A549 (cell line): ENCODE results near the gene HAUS6. TPM values are rescaled to one million over a fixed set of nuclear protein-coding genes. Genes with fewer than 3 reads are reported as not detected.

Experiments used
- ATAC-seq, 2 experiments: fragments of 200-7000 bp in 1 of 2; fragments of >200 bp in 1 of 2; cut with Nextera tagmentation in 1 of 2; cut with Tn5 transposase in 1 of 2; 3 replicates each; pipeline versions ENCODE4 v1.8.0 to v1.9.1; 2018 to 2020; ENCODE audit warnings: mild to moderate bottlenecking in 1 of 2, moderate library complexity in 1 of 2
- CTCF ChIA-PET: fragments of 300-600 bp; sonication (Branson Sonifier 250); formaldehyde crosslinking; extraction: SDS; loops from one replicate; lab custom pipeline; 2021; ENCODE audit warnings: antibody characterized with exemption, inconsistent platforms; lab: Yijun Ruan, JAX
- POLR2A ChIA-PET: fragments of 350-600 bp; formaldehyde crosslinking; extraction: SDS; loops from one replicate; lab custom pipeline; 2021; ENCODE audit warnings: antibody characterized with exemption, inconsistent platforms; lab: Yijun Ruan, JAX
- DNase-seq, 2 experiments: peaks; one replicate each; pipeline versions ENCODE4 v3.0.0 to v3.0.0-alpha.2; 2011 to 2016; ENCODE audit warnings: low read depth in 1 of 2, low spot score in 1 of 2
- FAIRE-seq: peaks from 2 replicates; lab custom pipeline; 2011; peaks lifted over from hg19 to GRCh38; lab: Jason Lieb, UNC
- H3K27ac ChIP-seq, 2 experiments: fragments of >200 bp; sonication (Bioruptor Twin); formaldehyde crosslinking; 3 replicates each; pipeline ENCODE4 v1.5.1; 2016 to 2017
- H3K4me1 ChIP-seq: fragments of >200 bp; sonication (Bioruptor Twin); formaldehyde crosslinking; 3 replicates; pipeline ENCODE4 v1.6.1; 2016
- H3K4me2 ChIP-seq: fragments of >200 bp; sonication (Bioruptor Twin); formaldehyde crosslinking; 3 replicates; pipeline ENCODE4 v1.6.1; 2016
- H3K4me3 ChIP-seq: fragments of >200 bp; sonication (Bioruptor Twin); formaldehyde crosslinking; 3 replicates; pipeline ENCODE4 v1.5.1; 2016
- H3K9me3 ChIP-seq: fragments of >200 bp; sonication (Bioruptor Twin); formaldehyde crosslinking; 3 replicates; pipeline ENCODE4 v1.6.1; 2016
- FOXS1 ChIP-seq: fragments of 250-450 bp; sonication (Bioruptor Pico); IDR thresholded peaks from 2 replicates; pipeline ENCODE4 v1.5.0; 2020; ENCODE audit warnings: mild to moderate bottlenecking, moderate library complexity
- HDAC2 ChIP-seq: fragments of 200-600 bp; sonication (generic); IDR thresholded peaks from 2 replicates; pipeline ENCODE4 v1.6.1; 2016
- HOXA7 ChIP-seq: fragments of 250-450 bp; sonication (Bioruptor Pico); IDR thresholded peaks from 2 replicates; pipeline ENCODE4 v1.5.0; 2020; ENCODE audit warnings: mild to moderate bottlenecking, moderate library complexity
- JUNB ChIP-seq: fragments of >200 bp; sonication (Bioruptor Twin); formaldehyde crosslinking; IDR thresholded peaks from 2 replicates; pipeline ENCODE4 v1.6.1; 2016
- MYC ChIP-seq: IDR thresholded peaks from 2 replicates; pipeline ENCODE4 v1.6.1; 2012; ENCODE audit warnings: mild to moderate bottlenecking, inconsistent platforms, low read length, improper control_type of control experiment, borderline replicate concordance
- NPAS2 ChIP-seq: fragments of 250-450 bp; sonication (Bioruptor Pico); IDR thresholded peaks from 2 replicates; pipeline ENCODE4 v1.8.0; 2022; ENCODE audit warnings: mild to moderate bottlenecking, moderate library complexity, borderline replicate concordance
- PHF8 ChIP-seq: fragments of 200-600 bp; sonication (generic); IDR thresholded peaks from 2 replicates; pipeline ENCODE4 v1.6.1; 2016; ENCODE audit warnings: low read depth, mild to moderate bottlenecking, antibody characterized with exemption, moderate library complexity, borderline replicate concordance
- POLR2A ChIP-seq: IDR thresholded peaks from 2 replicates; pipeline ENCODE4 v1.6.1; 2012; ENCODE audit warnings: mild to moderate bottlenecking, low read length
- RAD21 ChIP-seq, 2 experiments: fragments of >200 bp in 1 of 2; sonication (Bioruptor Twin) in 1 of 2; formaldehyde crosslinking in 1 of 2; IDR thresholded peaks in 1 of 2; conservative IDR thresholded peaks in 1 of 2; 2 replicates in 1 of 2; 3 replicates in 1 of 2; pipeline ENCODE4 v1.6.1; 2012 to 2018; ENCODE audit warnings: inconsistent platforms in 1 of 2
- RCOR1 ChIP-seq: fragments of 150-350 bp; IDR thresholded peaks from 2 replicates; pipeline ENCODE4 v1.6.1; 2014; ENCODE audit warnings: antibody characterized with exemption, low read length, low read depth
- SMC3 ChIP-seq: fragments of >200 bp; sonication (Bioruptor Twin); formaldehyde crosslinking; IDR thresholded peaks from 3 replicates; pipeline ENCODE4 v1.6.1; 2018; ENCODE audit warnings: inconsistent platforms
- TFCP2L1 ChIP-seq: fragments of 250-450 bp; sonication (Bioruptor Pico); IDR thresholded peaks from 2 replicates; pipeline ENCODE4 v1.5.0; 2021; ENCODE audit warnings: mild to moderate bottlenecking
- ZFP36 ChIP-seq: fragments of 450-650 bp; IDR thresholded peaks from 2 replicates; pipeline ENCODE4 v1.6.1; 2014; ENCODE audit warnings: borderline replicate concordance; ENCODE audit not compliant: partially characterized antibody
- ZNF302 ChIP-seq: fragments of 250-450 bp; sonication (Bioruptor Pico); IDR thresholded peaks from 2 replicates; pipeline ENCODE4 v1.9.0; 2021; ENCODE audit warnings: inconsistent platforms, mild to moderate bottlenecking, moderate library complexity
- WGBS: methylation state at CpG from one replicate; pipeline ENCODE4 v1.1.6; 2017; ENCODE audit errors: missing lambda C conversion rate; 5-methylcytosine and 5-hydroxymethylcytosine counted together
- polyA plus RNA-seq, 4 experiments: library from polyadenylated mRNA; depleted of rRNA in 3 of 4; stranded (reverse); fragments of >200 nt; fragmentation: RNase III in 1 of 4; extraction: RNeasy Plus Mini Kit Qiagen cat#74134 plus additional on column Dnase treatment in 1 of 4; gene quantifications; 2 replicates in 3 of 4; 3 replicates in 1 of 4; pipeline ENCODE4 v1.2.3, GENCODE V29; 2011 to 2017
- TF ChIP-seq, protein P1 (sequence below): fragments of >200 bp; sonication (Bioruptor Twin); formaldehyde crosslinking; IDR thresholded peaks from 3 replicates; pipeline ENCODE4 v1.5.1; 2016
- TF ChIP-seq, protein P2 (sequence below): fragments of 150-350 bp; IDR thresholded peaks from 2 replicates; pipeline ENCODE4 v1.6.1; 2014; ENCODE audit warnings: low read depth, mild to moderate bottlenecking, low read length
- TF ChIP-seq, protein P3 (sequence below): fragments of 200-600 bp; sonication (generic); IDR thresholded peaks from 2 replicates; pipeline ENCODE4 v1.6.1; 2016; ENCODE audit warnings: antibody characterized with exemption, mild to moderate bottlenecking, moderate library complexity
- TF ChIP-seq, protein P4 (sequence below): IDR thresholded peaks from 2 replicates; pipeline ENCODE4 v1.6.1; 2012; ENCODE audit warnings: low read depth, borderline replicate concordance

Gene HAUS6
- polyA plus RNA-seq, 2 of the 4 experiments (the other 2 are of a cell fraction) = 22.4 to 34.6 TPM

DNA sequence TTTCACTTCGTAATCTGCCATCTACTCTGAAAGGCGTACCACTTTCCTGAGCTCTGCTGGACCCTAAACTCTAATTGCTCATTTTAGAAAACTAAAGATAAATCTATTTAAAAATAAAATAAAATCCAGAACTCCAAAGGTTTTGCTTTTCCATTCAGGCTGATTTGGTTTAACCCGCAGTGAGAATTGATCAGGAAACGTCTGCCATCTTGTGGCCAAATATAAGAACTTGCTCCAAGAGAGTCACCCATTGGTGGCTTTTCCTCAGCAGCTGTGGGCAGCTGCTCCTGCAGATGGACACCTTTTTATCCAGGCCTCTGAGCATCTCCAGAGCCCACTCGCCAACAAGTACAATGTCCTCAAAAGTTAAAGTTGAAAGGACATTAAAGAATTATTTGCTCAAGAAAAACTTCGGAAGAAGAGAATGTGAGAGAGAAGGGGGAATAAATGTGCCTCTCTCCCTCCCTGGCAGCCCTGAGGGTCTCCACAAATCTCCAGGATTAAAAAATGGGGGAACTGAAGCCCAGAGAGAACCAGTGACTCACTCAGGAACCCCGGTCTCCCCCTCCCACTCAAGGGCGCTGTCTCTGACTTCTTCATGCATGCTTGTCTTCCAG, 73.8 kb downstream of the HAUS6 start:
- Histone ChIP-seq H3K4me2 (no peak overlapping the region), H3K9me3 (no peaks in the 10 kb centered on the region), H3K4me1 (no peaks in the 10 kb centered on the region), H3K27ac (no peak overlapping the region), H3K4me3 (no peak overlapping the region)
- ATAC-seq (peak; percentile 81 to 89), DNase-seq (peak; percentile 66 to 83), FAIRE-seq (no peak)
- ChIA-PET POLR2A (no interaction called here), CTCF (interaction anchor here (0.6 to 5.4 kb wide), 42 partner anchors 8 to 1505 kb away, joined by 3 to 49 read pairs (median 4); partner anchors contain the start of gene RRAGA)
- TF ChIP-seq RAD21 (conservative IDR thresholded peaks at IDR 0.05 in 1 of 2, IDR thresholded peaks at IDR 0.05 in 1 of 2) (peak; percentile 77 to 83), FOXS1 (no peak), RCOR1 (no peak), POLR2A (no peak), MYC (no peak), ZNF302 (no peak), PHF8 (no peak), HOXA7 (CRISPR knock-in tag) (no peak), JUNB (no peak), SMC3 (peak; percentile 80)
- TF ChIP-seq, protein P1, sequence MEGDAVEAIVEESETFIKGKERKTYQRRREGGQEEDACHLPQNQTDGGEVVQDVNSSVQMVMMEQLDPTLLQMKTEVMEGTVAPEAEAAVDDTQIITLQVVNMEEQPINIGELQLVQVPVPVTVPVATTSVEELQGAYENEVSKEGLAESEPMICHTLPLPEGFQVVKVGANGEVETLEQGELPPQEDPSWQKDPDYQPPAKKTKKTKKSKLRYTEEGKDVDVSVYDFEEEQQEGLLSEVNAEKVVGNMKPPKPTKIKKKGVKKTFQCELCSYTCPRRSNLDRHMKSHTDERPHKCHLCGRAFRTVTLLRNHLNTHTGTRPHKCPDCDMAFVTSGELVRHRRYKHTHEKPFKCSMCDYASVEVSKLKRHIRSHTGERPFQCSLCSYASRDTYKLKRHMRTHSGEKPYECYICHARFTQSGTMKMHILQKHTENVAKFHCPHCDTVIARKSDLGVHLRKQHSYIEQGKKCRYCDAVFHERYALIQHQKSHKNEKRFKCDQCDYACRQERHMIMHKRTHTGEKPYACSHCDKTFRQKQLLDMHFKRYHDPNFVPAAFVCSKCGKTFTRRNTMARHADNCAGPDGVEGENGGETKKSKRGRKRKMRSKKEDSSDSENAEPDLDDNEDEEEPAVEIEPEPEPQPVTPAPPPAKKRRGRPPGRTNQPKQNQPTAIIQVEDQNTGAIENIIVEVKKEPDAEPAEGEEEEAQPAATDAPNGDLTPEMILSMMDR = peak; percentile 79
- TF ChIP-seq, protein P2, sequence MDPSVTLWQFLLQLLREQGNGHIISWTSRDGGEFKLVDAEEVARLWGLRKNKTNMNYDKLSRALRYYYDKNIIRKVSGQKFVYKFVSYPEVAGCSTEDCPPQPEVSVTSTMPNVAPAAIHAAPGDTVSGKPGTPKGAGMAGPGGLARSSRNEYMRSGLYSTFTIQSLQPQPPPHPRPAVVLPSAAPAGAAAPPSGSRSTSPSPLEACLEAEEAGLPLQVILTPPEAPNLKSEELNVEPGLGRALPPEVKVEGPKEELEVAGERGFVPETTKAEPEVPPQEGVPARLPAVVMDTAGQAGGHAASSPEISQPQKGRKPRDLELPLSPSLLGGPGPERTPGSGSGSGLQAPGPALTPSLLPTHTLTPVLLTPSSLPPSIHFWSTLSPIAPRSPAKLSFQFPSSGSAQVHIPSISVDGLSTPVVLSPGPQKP = no peak
- TF ChIP-seq, protein P3, sequence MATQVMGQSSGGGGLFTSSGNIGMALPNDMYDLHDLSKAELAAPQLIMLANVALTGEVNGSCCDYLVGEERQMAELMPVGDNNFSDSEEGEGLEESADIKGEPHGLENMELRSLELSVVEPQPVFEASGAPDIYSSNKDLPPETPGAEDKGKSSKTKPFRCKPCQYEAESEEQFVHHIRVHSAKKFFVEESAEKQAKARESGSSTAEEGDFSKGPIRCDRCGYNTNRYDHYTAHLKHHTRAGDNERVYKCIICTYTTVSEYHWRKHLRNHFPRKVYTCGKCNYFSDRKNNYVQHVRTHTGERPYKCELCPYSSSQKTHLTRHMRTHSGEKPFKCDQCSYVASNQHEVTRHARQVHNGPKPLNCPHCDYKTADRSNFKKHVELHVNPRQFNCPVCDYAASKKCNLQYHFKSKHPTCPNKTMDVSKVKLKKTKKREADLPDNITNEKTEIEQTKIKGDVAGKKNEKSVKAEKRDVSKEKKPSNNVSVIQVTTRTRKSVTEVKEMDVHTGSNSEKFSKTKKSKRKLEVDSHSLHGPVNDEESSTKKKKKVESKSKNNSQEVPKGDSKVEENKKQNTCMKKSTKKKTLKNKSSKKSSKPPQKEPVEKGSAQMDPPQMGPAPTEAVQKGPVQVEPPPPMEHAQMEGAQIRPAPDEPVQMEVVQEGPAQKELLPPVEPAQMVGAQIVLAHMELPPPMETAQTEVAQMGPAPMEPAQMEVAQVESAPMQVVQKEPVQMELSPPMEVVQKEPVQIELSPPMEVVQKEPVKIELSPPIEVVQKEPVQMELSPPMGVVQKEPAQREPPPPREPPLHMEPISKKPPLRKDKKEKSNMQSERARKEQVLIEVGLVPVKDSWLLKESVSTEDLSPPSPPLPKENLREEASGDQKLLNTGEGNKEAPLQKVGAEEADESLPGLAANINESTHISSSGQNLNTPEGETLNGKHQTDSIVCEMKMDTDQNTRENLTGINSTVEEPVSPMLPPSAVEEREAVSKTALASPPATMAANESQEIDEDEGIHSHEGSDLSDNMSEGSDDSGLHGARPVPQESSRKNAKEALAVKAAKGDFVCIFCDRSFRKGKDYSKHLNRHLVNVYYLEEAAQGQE = no peak
- 9% methylated on average over 8 of the region's 8 CpGs for WGBS

DNA sequence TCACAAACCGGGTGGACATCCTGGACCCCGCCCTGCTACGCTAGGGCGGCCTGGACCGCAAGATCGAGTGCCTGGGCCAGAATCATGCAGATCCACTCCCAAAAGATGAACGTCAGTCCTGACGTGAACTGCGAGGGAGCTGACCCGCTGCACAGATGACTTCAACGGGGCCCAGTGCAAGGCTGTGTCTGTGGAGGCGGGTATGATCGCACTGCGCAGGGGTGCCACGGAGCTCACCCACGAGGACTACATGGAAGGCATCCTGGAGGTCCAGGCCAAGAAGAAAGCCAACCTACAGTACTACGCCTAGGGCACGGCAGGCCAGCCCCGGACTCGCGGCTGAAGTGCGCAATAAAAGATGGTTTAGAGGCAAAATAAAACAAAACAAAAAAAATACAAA, 74.9 kb downstream of the HAUS6 start:
- H3K4me3 ChIP-seq = no peak overlapping the region
- H3K9me3 ChIP-seq = no peaks in the 10 kb centered on the region
- no peak for ATAC-seq
- TF ChIP-seq ZFP36 (no peak), NPAS2 (CRISPR knock-in tag) (no peak), MYC (no peak), FOXS1 (no peak), TFCP2L1 (CRISPR knock-in tag) (no peak), RCOR1 (no peak), HDAC2 (no peak)
- TF ChIP-seq, protein P2 = no peak
- TF ChIP-seq, protein P4, sequence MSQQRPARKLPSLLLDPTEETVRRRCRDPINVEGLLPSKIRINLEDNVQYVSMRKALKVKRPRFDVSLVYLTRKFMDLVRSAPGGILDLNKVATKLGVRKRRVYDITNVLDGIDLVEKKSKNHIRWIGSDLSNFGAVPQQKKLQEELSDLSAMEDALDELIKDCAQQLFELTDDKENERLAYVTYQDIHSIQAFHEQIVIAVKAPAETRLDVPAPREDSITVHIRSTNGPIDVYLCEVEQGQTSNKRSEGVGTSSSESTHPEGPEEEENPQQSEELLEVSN = no peak
- H3K4me2 ChIP-seq = no peak overlapping the region
- 76% methylated on average over 21 of the region's 22 CpGs for WGBS
- POLR2A ChIA-PET = no interaction called here
- H3K4me1 ChIP-seq = no peaks in the 10 kb centered on the region
- CTCF ChIA-PET = interaction anchor here (0.6 to 5.4 kb wide), 17 partner anchors 9 to 1500 kb away, joined by 3 to 49 read pairs (median 4); no protein-coding TSS in a partner anchor
- FAIRE-seq = no peak
- no peak overlapping the region for H3K27ac ChIP-seq
- no peak for DNase-seq
